Prostate gland (tissue), 2 donors: ENCODE data around the gene HDAC4.

Experiments
- POLR2A ChIP-seq: fragments of 450-650 bp; IDR thresholded peaks from one replicate; pipeline ENCODE4 v1.6.1; 2016; ENCODE audit warnings: antibody characterized with exemption, mild to moderate bottlenecking
- TF ChIP-seq, protein P1 (sequence below), 4 experiments: fragments of 200-600 bp in 2 of 4; fragments of 450-650 bp in 2 of 4; sonication (generic) in 2 of 4; IDR thresholded peaks; 1 replicate in 3 of 4; 2 replicates in 1 of 4; pipeline ENCODE4 v1.5.1; 2016 to 2019; ENCODE audit warnings: antibody characterized with exemption in 4 of 4, mild to moderate bottlenecking in 2 of 4, moderate library complexity in 2 of 4

- TF ChIP-seq POLR2A = no peak
- TF ChIP-seq, protein P1, sequence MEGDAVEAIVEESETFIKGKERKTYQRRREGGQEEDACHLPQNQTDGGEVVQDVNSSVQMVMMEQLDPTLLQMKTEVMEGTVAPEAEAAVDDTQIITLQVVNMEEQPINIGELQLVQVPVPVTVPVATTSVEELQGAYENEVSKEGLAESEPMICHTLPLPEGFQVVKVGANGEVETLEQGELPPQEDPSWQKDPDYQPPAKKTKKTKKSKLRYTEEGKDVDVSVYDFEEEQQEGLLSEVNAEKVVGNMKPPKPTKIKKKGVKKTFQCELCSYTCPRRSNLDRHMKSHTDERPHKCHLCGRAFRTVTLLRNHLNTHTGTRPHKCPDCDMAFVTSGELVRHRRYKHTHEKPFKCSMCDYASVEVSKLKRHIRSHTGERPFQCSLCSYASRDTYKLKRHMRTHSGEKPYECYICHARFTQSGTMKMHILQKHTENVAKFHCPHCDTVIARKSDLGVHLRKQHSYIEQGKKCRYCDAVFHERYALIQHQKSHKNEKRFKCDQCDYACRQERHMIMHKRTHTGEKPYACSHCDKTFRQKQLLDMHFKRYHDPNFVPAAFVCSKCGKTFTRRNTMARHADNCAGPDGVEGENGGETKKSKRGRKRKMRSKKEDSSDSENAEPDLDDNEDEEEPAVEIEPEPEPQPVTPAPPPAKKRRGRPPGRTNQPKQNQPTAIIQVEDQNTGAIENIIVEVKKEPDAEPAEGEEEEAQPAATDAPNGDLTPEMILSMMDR (IDR thresholded peaks at IDR 0.05) = no peak
Measured at GRCh38 chr2:239138610-239139009, 262.2 kb downstream of the HDAC4 start.
